Ascending aorta (tissue), 2 donors: Measurements from ENCODE around the gene PTPRN2. TPM values are rescaled to one million over a fixed set of nuclear protein-coding genes. Genes with fewer than 3 reads are reported as not detected.

Experiments
- DNase-seq, 2 donors: peaks; one replicate each; pipeline ENCODE4 v3.0.0-alpha.2; 2019; ENCODE audit warnings: low spot score in 2 of 2
- H3K27ac ChIP-seq, 2 donors: fragments of 200-600 bp; sonication (generic); one replicate each; pipeline ENCODE4 v1.5.1; 2016 to 2017; ENCODE audit warnings: mild to moderate bottlenecking in 1 of 2
- H3K27me3 ChIP-seq: fragments of 200-600 bp; sonication (generic); one replicate; pipeline ENCODE4 v1.5.1; 2017
- H3K36me3 ChIP-seq, 2 donors: fragments of 200-600 bp; sonication (generic); one replicate each; pipeline ENCODE4 v1.5.1; 2016
- H3K4me1 ChIP-seq, 2 donors: fragments of 200-600 bp; sonication (generic); one replicate each; pipeline ENCODE4 v1.5.1; 2016 to 2017; ENCODE audit warnings: mild to moderate bottlenecking in 1 of 2
- H3K4me3 ChIP-seq, 2 donors: fragments of 200-600 bp; sonication (generic); one replicate each; pipeline ENCODE4 v1.5.1; 2016 to 2017; ENCODE audit warnings: mild to moderate bottlenecking in 1 of 2
- H3K9me3 ChIP-seq, 2 donors: fragments of 200-600 bp; sonication (generic); one replicate each; pipeline ENCODE4 v1.5.1; 2016
- intact Hi-C: fragments of 100-400 bp; cut with DNase I; formaldehyde crosslinking; loops from one replicate; pipeline ENCODE4 v1.15.1; 2023
- total RNA-seq: library from RNA; depleted of rRNA; stranded (reverse); fragments of >200 nt; gene quantifications from one replicate; pipeline ENCODE4 v1.1.0, GENCODE V29; 2016
- TF ChIP-seq, protein P1 (sequence below), 3 experiments: fragments of 200-600 bp in 2 of 3; fragments of 450-650 bp in 1 of 3; sonication (generic) in 2 of 3; IDR thresholded peaks; one replicate each; pipeline ENCODE4 v1.5.1; 2016 to 2019; ENCODE audit warnings: antibody characterized with exemption in 3 of 3, mild to moderate bottlenecking in 1 of 3, moderate library complexity in 1 of 3

Gene PTPRN2
- total RNA-seq, 1 donor from 2014 or later = 7.3 TPM

DNA sequence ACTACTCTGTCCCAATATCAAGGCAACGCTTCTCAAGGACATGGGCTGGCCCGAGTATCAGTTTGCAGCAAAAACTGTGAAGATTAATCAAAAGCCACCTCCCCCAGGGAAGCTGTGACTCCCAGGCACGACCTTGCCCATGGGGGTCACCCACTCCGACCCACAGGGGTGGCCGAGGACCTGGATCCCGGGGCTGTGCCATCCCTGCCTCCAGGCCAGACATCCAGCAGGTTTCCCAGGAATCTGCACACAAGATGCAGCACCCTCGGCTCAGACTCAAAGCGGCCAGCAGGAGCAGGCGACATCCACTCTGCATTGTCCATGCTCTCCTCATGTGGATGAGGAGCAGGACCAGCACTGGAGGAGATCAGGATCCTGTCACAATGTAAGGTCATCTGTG lies 39.8 kb downstream of the PTPRN2 start:
- H3K4me1 ChIP-seq = no peaks in the 10 kb centered on the region
- no peak overlapping the region for H3K27ac ChIP-seq
- intact Hi-C loops = no loop called here
- no peaks in the 10 kb centered on the region for H3K36me3 ChIP-seq
- TF ChIP-seq, protein P1, sequence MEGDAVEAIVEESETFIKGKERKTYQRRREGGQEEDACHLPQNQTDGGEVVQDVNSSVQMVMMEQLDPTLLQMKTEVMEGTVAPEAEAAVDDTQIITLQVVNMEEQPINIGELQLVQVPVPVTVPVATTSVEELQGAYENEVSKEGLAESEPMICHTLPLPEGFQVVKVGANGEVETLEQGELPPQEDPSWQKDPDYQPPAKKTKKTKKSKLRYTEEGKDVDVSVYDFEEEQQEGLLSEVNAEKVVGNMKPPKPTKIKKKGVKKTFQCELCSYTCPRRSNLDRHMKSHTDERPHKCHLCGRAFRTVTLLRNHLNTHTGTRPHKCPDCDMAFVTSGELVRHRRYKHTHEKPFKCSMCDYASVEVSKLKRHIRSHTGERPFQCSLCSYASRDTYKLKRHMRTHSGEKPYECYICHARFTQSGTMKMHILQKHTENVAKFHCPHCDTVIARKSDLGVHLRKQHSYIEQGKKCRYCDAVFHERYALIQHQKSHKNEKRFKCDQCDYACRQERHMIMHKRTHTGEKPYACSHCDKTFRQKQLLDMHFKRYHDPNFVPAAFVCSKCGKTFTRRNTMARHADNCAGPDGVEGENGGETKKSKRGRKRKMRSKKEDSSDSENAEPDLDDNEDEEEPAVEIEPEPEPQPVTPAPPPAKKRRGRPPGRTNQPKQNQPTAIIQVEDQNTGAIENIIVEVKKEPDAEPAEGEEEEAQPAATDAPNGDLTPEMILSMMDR (IDR thresholded peaks at IDR 0.05) = no peak
- no peaks in the 10 kb centered on the region for H3K9me3 ChIP-seq
- no peak overlapping the region for H3K4me3 ChIP-seq
- DNase-seq = no peak
- H3K27me3 ChIP-seq = no peaks in the 10 kb centered on the region

DNA sequence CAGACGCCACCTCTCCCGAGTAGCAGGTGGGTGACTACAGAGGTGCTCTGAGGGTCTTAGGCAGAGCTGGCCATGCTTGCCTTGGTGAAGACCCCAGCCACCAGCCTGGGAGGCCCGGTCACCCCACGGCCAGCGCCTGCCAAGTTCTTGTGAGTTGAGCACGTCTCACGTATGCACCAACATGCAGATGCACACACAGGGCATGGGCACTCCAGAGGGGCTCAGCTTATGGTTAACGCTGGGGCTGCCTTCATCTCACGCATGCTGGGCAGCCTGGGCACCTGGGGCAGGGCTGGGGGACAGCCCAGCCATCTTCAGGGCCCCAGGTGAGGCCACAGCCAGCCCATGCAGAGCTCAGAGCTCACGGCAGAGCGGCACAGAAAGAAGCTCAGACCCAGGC lies 41.0 kb downstream of the PTPRN2 start:
- TF ChIP-seq, protein P1 (IDR thresholded peaks at IDR 0.05) = no peak
- no peaks in the 10 kb centered on the region for H3K27me3 ChIP-seq
- no peaks in the 10 kb centered on the region for H3K4me1 ChIP-seq
- intact Hi-C loops = no loop called here
- H3K36me3 ChIP-seq = no peaks in the 10 kb centered on the region
- DNase-seq = no peak
- no peaks in the 10 kb centered on the region for H3K9me3 ChIP-seq
- H3K4me3 ChIP-seq = no peak overlapping the region
- no peak overlapping the region for H3K27ac ChIP-seq

DNA sequence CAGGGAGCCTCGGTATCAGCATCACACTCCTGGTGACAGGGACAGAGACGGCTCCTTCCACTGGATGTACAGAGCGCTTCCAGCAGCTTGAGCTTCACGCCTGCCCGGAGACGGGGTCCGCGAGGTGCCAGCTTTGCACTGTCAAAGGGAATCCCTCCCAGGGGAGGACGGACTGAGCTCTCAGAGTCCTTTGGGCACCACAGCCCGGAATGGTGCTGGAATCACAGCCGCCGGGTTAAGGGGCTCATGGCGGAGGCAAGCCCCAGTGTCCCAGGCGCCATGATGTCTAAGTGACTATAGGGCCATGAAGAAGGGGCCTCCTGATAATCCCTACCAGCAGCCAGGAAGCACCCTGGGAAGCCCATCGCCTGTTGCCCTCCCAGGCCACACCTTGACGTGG lies 41.4 kb downstream of the PTPRN2 start:
- TF ChIP-seq, protein P1 (IDR thresholded peaks at IDR 0.05) = no peak
- H3K27me3 ChIP-seq = no peaks in the 10 kb centered on the region
- no peaks in the 10 kb centered on the region for H3K4me1 ChIP-seq
- H3K27ac ChIP-seq = no peak overlapping the region
- intact Hi-C loops = no loop called here
- no peaks in the 10 kb centered on the region for H3K9me3 ChIP-seq
- H3K4me3 ChIP-seq = no peak overlapping the region
- H3K36me3 ChIP-seq = no peaks in the 10 kb centered on the region
- no peak for DNase-seq

DNA sequence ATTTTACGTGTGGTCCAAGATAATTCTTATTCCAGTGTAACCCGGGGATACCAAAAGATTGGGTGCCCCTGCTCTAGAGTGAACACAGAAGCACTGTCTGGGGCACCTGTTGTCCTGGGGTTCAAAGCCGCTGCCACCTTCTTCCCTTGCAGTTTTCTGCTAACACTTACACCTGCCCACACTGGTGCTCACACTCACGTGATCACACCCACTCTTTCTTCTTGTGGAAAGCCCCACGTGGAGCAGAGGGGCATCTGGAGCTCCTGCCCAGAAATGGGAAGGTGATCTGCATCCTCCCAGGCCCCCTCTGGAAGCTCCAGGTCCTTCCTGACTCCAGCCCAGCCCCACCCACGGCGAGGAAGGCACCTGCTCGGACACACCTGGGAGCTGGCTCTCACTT lies 42.9 kb downstream of the PTPRN2 start:
- no peak overlapping the region for H3K4me3 ChIP-seq
- TF ChIP-seq, protein P1 (IDR thresholded peaks at IDR 0.05) = no peak
- intact Hi-C loops = no loop called here
- no peak for DNase-seq
- no peaks in the 10 kb centered on the region for H3K4me1 ChIP-seq
- H3K27ac ChIP-seq = no peak overlapping the region
- no peaks in the 10 kb centered on the region for H3K9me3 ChIP-seq
- H3K27me3 ChIP-seq = no peaks in the 10 kb centered on the region
- H3K36me3 ChIP-seq = no peaks in the 10 kb centered on the region

DNA sequence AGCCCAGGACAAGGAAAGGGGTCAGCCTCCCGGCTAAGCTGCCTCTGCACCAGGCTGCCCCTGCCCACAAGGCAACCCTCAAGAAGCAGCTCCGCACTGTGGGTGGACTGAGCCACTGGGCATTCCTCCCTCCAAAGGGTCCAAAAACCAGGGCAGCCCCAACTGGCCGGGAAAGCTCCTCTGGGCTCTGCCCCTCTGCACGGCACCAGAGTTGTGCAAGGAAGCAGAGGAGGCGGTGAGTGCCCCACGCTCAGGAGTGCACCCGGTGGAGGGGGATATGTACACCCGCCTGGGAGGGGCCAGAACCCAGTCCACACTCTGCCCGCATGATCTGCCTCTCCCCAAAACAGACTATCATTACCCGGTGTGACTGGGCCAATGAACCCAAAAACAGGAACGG lies 43.8 kb downstream of the PTPRN2 start:
- Histone ChIP-seq H3K4me3 (no peak overlapping the region), H3K4me1 (no peaks in the 10 kb centered on the region), H3K9me3 (no peaks in the 10 kb centered on the region), H3K36me3 (no peaks in the 10 kb centered on the region), H3K27ac (no peak overlapping the region), H3K27me3 (no peaks in the 10 kb centered on the region)
- TF ChIP-seq, protein P1 (IDR thresholded peaks at IDR 0.05) = no peak
- intact Hi-C loops = no loop called here
- DNase-seq = no peak
